ENCODE results near the gene GFI1B.
"Not testable (repeated sequence)": the region's sequence is repeated elsewhere in the genome, so short reads cannot be mapped to it uniquely, and the experiment has no call there.

The GFI1B gene

GRCh38 chr9:133014696-133015095 is 36.2 kb downstream of the GFI1B start:
- no peak for DNase-seq (ENCODE audit: low spot score)

- no peak for DNase-seq (ENCODE audit: low spot score)
These were observed 44.8 kb downstream of the GFI1B start for GRCh38 chr9:133023117-133023890.

GRCh38 chr9:133026426-133026825 is 47.9 kb downstream of the GFI1B start:
- no peak for DNase-seq (ENCODE audit: low spot score)

DNA sequence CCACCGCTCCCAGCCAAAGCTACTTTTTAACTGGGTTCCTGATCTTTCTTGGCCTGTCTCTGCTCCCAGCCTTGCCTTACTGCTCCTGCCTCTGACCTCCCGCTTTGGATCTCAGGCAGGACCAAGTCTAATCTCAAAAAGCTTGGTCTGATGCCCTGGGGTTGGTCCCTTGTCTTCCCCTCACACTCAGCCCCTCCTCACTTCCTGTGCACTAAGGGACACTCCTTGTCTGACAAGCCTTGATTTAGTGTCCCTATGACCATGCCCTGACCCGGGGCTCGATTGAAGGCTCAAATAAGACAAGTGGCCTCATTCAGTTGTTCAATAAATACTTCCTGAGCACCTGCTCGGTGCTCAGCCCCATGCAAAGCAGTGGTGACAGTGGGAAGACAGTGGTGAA is 48.6 kb downstream of the GFI1B start:
- no peak for DNase-seq (ENCODE audit: low spot score)

DNA sequence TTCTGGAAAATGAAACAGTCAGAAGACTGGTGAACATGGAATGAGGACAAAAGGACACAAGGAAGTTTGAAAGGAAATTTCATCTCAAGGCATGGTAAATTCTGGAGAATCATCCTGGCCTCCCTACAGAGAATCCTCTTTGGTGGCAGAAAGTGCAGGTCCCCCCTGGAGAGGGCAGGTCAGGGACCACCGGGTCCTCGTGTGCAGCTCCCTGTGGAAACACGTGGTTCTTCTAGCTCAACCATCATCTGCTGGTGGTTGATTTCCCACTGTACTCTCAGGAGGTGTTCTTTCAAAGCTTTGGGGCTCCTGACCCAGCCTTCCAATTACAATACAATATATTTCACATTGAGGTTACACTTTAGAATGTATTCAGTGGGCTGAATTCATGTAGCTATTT is 49.7 kb downstream of the GFI1B start:
- no peak for DNase-seq (ENCODE audit: low spot score)

DNA sequence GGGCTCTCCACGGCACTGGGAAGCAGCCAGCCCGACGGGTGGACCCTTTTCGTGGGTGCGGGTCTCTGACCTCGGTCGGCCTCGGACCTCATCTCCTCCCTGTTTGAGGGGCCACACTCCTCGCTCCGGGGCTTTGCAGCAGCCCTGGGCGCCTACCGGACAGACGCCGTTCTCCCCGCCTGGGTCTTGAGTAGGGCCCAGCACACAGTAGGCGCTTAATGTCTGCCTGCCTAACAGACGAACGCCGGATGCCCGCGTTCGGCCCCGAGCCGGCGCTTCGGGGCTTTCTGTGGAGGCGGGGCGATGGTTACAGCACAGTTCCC is 51.5 kb downstream of the GFI1B start:
- DNase-seq (ENCODE audit: low spot score): no peak

GRCh38 chr9:133030317-133031129 is 52.0 kb downstream of the GFI1B start, which contains the start of gene GTF3C5:
Gene GTF3C5 (plus strand): TSS chr9:133030997. CDS start chr9:133031012, 15 bp downstream.
- DNase-seq (ENCODE audit: low spot score): peak; percentile 99

DNA sequence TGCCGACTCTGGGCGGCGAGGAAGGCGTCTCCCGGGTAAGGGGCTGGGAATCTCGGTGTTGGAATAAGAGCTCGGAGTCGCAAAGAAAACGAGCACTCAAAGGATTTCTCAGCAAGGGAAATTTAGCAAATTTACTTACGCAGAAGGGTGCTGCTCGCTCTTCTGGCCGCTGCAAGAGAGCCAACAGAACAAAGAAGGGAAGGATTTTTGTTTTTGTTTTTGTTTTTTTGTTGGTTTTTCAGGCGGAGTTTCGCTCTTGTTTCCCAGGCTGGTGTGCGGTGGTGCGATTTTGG is 52.6 kb downstream of the GFI1B start:
- DNase-seq (ENCODE audit: low spot score): no peak

DNA sequence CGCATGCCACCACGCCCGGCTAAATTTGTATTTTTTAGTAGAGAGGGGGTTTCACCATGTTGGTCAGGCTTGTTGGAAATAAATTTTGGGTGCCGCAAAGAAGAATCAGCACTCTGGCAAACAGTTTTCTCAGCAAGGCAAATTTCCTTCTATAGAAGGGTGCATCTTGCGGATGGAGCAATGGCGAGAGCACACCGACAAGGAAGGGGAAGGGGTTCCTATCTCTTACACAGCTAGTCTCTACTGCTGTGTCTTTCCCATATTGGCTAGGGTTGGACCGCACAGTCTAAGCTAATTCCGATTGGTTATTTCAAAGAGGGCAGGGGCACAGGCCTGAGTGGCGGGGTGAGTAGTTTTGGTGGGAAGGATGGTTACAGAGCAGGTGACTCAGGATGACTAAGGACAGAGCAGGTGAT is 53.0 kb downstream of the GFI1B start:
- no peak for DNase-seq (ENCODE audit: low spot score)

- no peak for DNase-seq (ENCODE audit: low spot score)
These were observed 53.7 kb downstream of the GFI1B start for GRCh38 chr9:133032171-133032570.

DNA sequence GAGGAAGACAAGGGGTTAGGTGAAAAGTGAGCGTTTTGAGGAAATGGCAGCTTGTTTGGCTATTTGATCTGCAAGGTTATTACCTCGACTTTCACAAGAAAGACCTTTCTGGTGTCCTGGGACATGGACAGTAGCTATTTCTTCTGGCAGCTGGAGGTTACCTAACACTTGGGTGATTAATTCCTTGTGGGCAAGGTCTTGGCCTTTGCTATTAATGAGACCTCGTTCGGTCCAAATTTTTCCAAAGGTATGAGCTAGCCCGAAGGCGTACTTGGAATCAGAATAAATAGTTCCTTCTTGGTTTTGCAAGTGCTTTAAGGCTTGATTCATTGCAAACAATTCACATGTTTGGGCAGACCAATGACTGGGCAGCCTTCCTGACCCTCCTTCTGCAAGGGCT is 57.2 kb downstream of the GFI1B start:
- DNase-seq (ENCODE audit: low spot score): no peak

DNA sequence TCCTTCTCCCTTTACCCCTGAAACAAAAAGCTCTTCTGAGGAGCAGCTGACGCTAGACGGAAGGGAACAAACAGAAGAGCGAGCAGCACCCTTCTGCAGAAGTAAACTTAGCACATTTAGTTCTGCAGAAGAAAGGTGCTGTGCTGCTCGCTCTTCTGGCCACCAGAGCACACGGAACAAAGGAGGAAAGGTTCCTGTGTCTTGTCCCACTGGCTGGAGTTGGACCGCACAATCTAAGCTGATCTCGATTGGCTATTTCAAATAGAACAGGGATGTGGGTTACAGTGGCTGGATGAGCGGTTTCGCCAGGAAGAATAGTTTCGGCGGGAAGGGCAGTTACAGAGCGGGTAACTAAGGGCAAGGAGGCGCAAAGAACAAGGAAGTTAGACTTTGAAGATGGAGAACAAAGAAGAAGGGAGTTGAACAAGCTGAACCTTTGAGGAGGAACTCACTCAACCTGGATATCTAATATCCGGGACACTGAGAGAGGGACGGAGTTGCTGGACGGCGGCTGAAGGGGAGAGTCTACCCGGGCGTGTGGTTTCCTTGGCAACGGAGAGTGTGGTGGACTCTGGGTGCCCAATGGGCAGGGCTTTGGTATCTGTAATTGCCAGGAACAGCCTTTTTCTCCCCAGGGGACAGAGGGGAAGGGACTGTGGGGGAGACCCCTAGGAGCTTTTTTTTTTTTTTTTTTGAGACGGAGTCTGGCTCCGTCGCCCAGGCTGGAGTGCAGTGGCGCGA is 59.5 kb downstream of the GFI1B start:
- DNase-seq (ENCODE audit: low spot score): no peak

GRCh38 chr9:133040892-133041479 is 62.5 kb downstream of the GFI1B start:
- not testable (repeated sequence) for DNase-seq (ENCODE audit: low spot score)

Measured in GM03348 (cell line).